ENCODE measurements around the gene TOMM40L. TPM values are rescaled to one million over a fixed set of nuclear protein-coding genes. Genes with fewer than 3 reads are reported as not detected.

The TOMM40L gene
- total RNA-seq, 1 donor = 6.5 TPM

- Histone ChIP-seq H3K4me2 (ENCODE audit: insufficient read depth, low read length) (peak overlapping the region; percentile 72), H4K20me1 (ENCODE audit: insufficient read depth, low read length) (no peaks in the 10 kb centered on the region), H3K4me1 (ENCODE audit: insufficient read depth, low read length) (peaks cover 58% of the 10 kb centered on the region), H3K27ac (ENCODE audit: low read depth, low read length) (peak overlapping the region; percentile 91), H3K79me2 (ENCODE audit: insufficient read depth, low read length) (peaks cover 36% of the 10 kb centered on the region), H2AFZ (ENCODE audit: low read length) (peak overlapping the region; percentile 88), H3K36me3 (ENCODE audit: insufficient read depth, low read length) (peaks cover 10% of the 10 kb centered on the region), H3K4me3 (ENCODE audit: insufficient read depth, low read length) (peak overlapping the region; percentile 66), H3K9me3 (ENCODE audit: low read depth, low read length) (no peaks in the 10 kb centered on the region), H3K27me3 (ENCODE audit: insufficient read depth, low read length) (no peaks in the 10 kb centered on the region)
- DNase-seq (ENCODE audit: insufficient read length, low spot score, missing footprints) = no peak
- TF ChIP-seq CTCF (IDR thresholded peaks at IDR 0.05; ENCODE audit: extremely low read depth, low read depth, low read length) = no peak
These were observed 26.2 kb upstream of the TOMM40L start for GRCh38 chr1:161199506-161200139.

DNA sequence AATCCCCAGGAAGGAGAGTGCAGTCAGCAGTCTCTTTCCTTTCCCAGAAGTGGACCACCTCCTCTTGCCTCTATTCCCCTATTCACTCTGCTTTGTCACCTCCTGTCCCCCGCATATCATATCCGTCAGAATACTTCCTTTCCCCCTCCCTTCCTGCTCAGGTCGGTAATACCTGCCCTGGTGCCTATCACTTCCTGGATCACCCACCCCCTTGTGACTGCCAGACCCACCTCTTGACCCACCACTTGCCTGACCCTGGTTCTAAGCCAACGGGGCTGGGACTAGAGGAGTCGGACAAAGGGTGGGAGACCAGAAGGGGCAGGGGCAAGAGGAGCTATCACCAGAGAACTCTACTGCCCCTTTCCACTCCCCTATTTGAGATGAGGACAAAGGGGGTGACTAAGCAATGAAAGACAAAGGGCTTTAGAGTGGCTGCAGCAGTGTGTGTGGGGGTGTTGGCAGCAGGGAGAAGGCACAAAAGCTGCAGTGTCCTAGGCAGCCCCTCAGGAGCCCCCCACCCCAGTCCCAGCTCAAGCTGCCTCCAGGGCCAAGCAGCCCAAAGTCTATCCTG lies 25.4 kb upstream of the TOMM40L start:
- H3K4me3 ChIP-seq (ENCODE audit: insufficient read depth, low read length) = no peak overlapping the region
- peak overlapping the region; percentile 94 for H3K27ac ChIP-seq (ENCODE audit: low read depth, low read length)
- H2AFZ ChIP-seq (ENCODE audit: low read length) = peak overlapping the region; percentile 32
- peaks cover 42% of the 10 kb centered on the region for H3K79me2 ChIP-seq (ENCODE audit: insufficient read depth, low read length)
- TF ChIP-seq CTCF (IDR thresholded peaks at IDR 0.05; ENCODE audit: extremely low read depth, low read depth, low read length) = no peak
- H3K4me2 ChIP-seq (ENCODE audit: insufficient read depth, low read length) = no peak overlapping the region
- no peaks in the 10 kb centered on the region for H3K9me3 ChIP-seq (ENCODE audit: low read depth, low read length)
- H3K36me3 ChIP-seq (ENCODE audit: insufficient read depth, low read length) = peaks cover 10% of the 10 kb centered on the region
- peaks cover 58% of the 10 kb centered on the region for H3K4me1 ChIP-seq (ENCODE audit: insufficient read depth, low read length)
- DNase-seq (ENCODE audit: insufficient read length, low spot score, missing footprints) = no peak
- no peaks in the 10 kb centered on the region for H4K20me1 ChIP-seq (ENCODE audit: insufficient read depth, low read length)
- H3K27me3 ChIP-seq (ENCODE audit: insufficient read depth, low read length) = no peaks in the 10 kb centered on the region

- no peaks in the 10 kb centered on the region for H4K20me1 ChIP-seq (ENCODE audit: insufficient read depth, low read length)
- peak overlapping the region; percentile 94 for H3K27ac ChIP-seq (ENCODE audit: low read depth, low read length)
- H3K4me3 ChIP-seq (ENCODE audit: insufficient read depth, low read length) = peak overlapping the region; percentile 97
- DNase-seq (ENCODE audit: insufficient read length, low spot score, missing footprints) = peak; percentile 83
- H3K9me3 ChIP-seq (ENCODE audit: low read depth, low read length) = no peaks in the 10 kb centered on the region
- TF ChIP-seq CTCF (IDR thresholded peaks at IDR 0.05; ENCODE audit: extremely low read depth, low read depth, low read length) = no peak
- peaks cover 45% of the 10 kb centered on the region for H3K79me2 ChIP-seq (ENCODE audit: insufficient read depth, low read length)
- peaks cover 11% of the 10 kb centered on the region for H3K36me3 ChIP-seq (ENCODE audit: insufficient read depth, low read length)
- H3K4me1 ChIP-seq (ENCODE audit: insufficient read depth, low read length) = peaks cover 58% of the 10 kb centered on the region
- peak overlapping the region; percentile 89 for H3K4me2 ChIP-seq (ENCODE audit: insufficient read depth, low read length)
- no peaks in the 10 kb centered on the region for H3K27me3 ChIP-seq (ENCODE audit: insufficient read depth, low read length)
- peak overlapping the region; percentile 92 for H2AFZ ChIP-seq (ENCODE audit: low read length)
These were observed 24.6 kb upstream of the TOMM40L start for GRCh38 chr1:161200992-161201835.
